ENCODE data around the gene CHRM4. TPM values are rescaled to one million over a fixed set of nuclear protein-coding genes. Genes with fewer than 3 reads are reported as not detected.
A peak's percentile ranks its signal among the peaks of the same experiment; 100 is the strongest.

The CHRM4 gene
- not detected for total RNA-seq

GRCh38 chr11:46391578-46392420 is at the start of gene CHRM4:
Gene CHRM4 (minus strand): TSS chr11:46391776. CDS start chr11:46386557, 5,219 bp downstream.
- intact Hi-C loops (cut with micrococcal nuclease): loop anchor here (5.0 kb wide), 1 partner anchor 146 kb away; no protein-coding TSS in a partner anchor
- DNase-seq (peak; percentile 36), ATAC-seq (peak; percentile 3)
- ChIA-PET CTCF (interaction anchor here (0.8 to 1.5 kb wide), 14 partner anchors 9 to 226 kb away, joined by 3 to 6 read pairs (median 4); partner anchors contain the start of genes ATG13 and HARBI1), POLR2A (interaction anchor here (0.6 to 1.5 kb wide), 8 partner anchors 7 to 99 kb away, joined by 3 to 7 read pairs (median 4); partner anchors contain the start of gene MDK)
- H3K9me3 Mint-ChIP-seq: no peaks in the 10 kb centered on the region
- TF ChIP-seq CTCF (IDR thresholded peaks at IDR 0.05): peak; percentile 52
- H3K36me3 Mint-ChIP-seq (ENCODE audit: low read depth): peaks cover under 1% of the 10 kb centered on the region
- H3K4me1 Mint-ChIP-seq (ENCODE audit: low read depth): peaks cover 25% of the 10 kb centered on the region
- peak within 1 kb of the TSS; percentile 65 for H3K4me3 Mint-ChIP-seq
- H3K27me3 Mint-ChIP-seq: peaks cover 48% of the 10 kb centered on the region
- no peak within 1 kb of the TSS for H3K27ac Mint-ChIP-seq

GRCh38 chr11:46438211-46438610 is 46.6 kb upstream of the CHRM4 start:
- H3K27ac Mint-ChIP-seq: no peak overlapping the region
- no peaks in the 10 kb centered on the region for H3K4me1 Mint-ChIP-seq (ENCODE audit: low read depth)
- ChIA-PET CTCF (interaction anchor here (1.5 to 1.7 kb wide), 3 partner anchors 8 to 91 kb away, joined by 4 to 6 read pairs (median 4); no protein-coding TSS in a partner anchor), POLR2A (no interaction called here)
- no peak overlapping the region for H3K4me3 Mint-ChIP-seq
- H3K9me3 Mint-ChIP-seq: no peaks in the 10 kb centered on the region
- intact Hi-C loops (cut with micrococcal nuclease): no loop called here
- H3K27me3 Mint-ChIP-seq: no peaks in the 10 kb centered on the region
- TF ChIP-seq CTCF (IDR thresholded peaks at IDR 0.05): no peak
- DNase-seq (no peak), ATAC-seq (no peak)
- peaks cover 21% of the 10 kb centered on the region for H3K36me3 Mint-ChIP-seq (ENCODE audit: low read depth)

GRCh38 chr11:46437122-46437689 is 45.6 kb upstream of the CHRM4 start:
- ChIA-PET CTCF (interaction anchor here (1.5 to 1.7 kb wide), 2 partner anchors 9 to 92 kb away, joined by 4 to 6 read pairs; no protein-coding TSS in a partner anchor), POLR2A (no interaction called here)
- Mint-ChIP-seq H3K9me3 (no peaks in the 10 kb centered on the region), H3K4me1 (ENCODE audit: low read depth) (no peaks in the 10 kb centered on the region), H3K27ac (no peak overlapping the region), H3K4me3 (no peak overlapping the region), H3K27me3 (no peaks in the 10 kb centered on the region), H3K36me3 (ENCODE audit: low read depth) (peaks cover 13% of the 10 kb centered on the region)
- ATAC-seq (no peak), DNase-seq (no peak)
- no peak for TF ChIP-seq CTCF (IDR thresholded peaks at IDR 0.05)
- intact Hi-C loops (cut with micrococcal nuclease): no loop called here

DNA sequence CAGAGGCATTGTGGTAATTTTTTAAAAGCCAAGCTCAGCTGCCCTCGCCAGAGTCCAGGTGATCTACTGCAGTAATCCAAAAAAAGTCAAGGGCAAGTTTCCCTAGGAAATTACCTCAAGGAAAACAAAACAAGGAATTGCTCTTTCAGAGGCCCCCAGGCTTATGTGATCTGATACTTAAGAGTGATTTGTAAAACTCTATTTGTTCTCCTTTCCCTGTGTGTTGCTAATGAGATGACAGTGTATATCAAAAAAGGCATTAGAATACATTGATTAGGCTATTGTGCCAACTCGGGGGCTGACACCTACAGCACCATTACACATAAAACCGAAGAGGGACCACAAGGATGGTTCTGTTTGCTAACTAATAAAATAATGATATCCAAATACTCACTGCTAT is 44.5 kb upstream of the CHRM4 start:
- peaks cover 14% of the 10 kb centered on the region for H3K36me3 Mint-ChIP-seq (ENCODE audit: low read depth)
- POLR2A ChIA-PET: no interaction called here
- intact Hi-C loops (cut with micrococcal nuclease): no loop called here

More for the DNA sequence above, 44.5 kb upstream of the CHRM4 start:
- Mint-ChIP-seq H3K9me3 (no peaks in the 10 kb centered on the region), H3K4me3 (no peak overlapping the region), H3K27me3 (no peaks in the 10 kb centered on the region), H3K4me1 (ENCODE audit: low read depth) (no peaks in the 10 kb centered on the region), H3K27ac (no peak overlapping the region)
- DNase-seq (no peak), ATAC-seq (no peak)
- no peak for TF ChIP-seq CTCF (IDR thresholded peaks at IDR 0.05)
- CTCF ChIA-PET: interaction anchor here (0.6 kb wide), 1 partner anchor 421 kb away, joined by 3 read pairs; no protein-coding TSS in a partner anchor
